Measurements from ENCODE around the gene TUSC2.

- TF ChIP-seq POLR2A (IDR thresholded peaks at IDR 0.05; ENCODE audit: low read length) (no peak), GATA1 (IDR thresholded peaks at IDR 0.05; ENCODE audit: low read depth, low read length) (no peak)
Observed at GRCh38 chr3:50371133-50371685, 43.2 kb upstream of the TUSC2 start.

Measured in erythroblast (primary cell).